ENCODE measurements around the gene IRX2.

Gene IRX2

DNA sequence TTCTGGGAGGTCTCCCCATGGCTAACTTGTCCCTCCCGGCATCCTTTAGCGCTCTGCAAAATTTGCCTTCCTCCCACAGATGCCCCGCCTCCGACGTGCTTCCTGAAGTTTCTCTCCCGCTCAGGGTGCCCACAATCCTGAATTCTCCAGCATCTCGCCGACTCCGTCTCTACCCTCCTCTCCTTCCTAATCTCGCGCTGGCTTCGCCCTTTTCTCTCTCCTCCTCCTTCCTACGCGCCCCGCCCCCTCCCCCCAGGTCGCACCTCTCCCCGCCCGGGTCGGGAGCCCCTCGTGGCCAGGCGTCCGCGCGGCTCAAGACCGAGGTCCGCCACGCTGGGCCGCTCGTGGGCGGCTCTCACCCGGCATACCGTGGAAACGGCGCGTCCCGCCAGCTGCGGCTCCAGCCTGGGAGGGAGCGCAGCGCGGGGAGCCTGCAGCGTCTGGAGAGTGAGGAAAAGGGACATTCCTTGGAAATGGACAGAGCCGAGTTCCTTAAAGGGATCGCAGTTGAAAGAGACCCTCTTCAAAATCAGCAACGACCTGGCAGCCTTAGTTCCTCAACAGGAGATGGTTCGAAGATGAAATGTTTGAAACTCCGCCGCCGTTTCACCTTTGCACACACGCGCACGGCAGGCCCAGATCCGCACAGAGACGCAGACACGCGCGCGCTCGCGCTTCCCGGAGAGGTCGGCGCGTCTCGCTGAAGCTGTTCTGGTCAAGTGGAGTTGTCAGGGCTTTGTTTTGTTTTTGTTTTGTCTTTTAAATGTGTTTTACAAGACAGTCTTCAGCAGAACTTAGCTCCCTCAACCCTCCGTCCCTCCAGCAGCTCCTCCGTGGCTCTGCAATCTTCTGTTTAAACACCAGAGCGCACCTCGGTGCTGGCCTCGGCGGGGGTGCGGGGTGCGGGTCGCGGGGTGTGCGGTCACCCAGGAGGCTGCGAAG is 5.0 kb upstream of the IRX2 start:
- DNase-seq (ENCODE audit: low read depth, low spot score): peak; percentile 84

- DNase-seq (ENCODE audit: low read depth, low spot score): peak; percentile 31
Measured at GRCh38 chr5:2755681-2756171, 4.2 kb upstream of the IRX2 start.

DNA sequence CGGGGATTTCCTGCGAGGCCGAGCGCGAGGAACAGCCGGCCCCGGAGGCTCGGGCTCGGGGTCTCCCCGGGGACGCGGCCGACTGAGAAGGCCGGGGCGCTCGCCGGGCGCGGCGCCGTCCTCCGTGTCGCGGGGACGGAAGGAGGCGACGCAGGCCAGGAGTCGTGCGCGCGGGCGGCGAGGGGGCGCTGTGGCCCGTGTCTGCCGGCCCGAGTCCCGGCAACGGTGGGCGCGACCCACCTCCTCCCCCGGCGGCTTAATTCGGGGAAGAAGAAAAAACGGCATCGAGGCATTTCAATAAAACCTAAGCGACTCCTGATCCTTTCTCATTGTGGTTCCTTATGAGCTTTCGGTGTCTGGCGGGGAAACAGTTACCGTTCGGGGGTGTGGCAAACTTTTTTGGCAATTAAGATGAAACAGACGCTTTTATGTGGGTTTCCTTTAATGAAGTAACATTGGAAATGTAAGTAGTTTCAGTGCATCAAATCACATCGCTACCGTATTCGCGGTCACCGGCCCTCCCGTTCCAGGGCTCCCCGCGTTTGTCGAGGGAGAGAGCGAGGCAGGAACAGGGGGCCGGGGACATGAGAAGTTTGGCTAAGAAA is 3.7 kb upstream of the IRX2 start:
- DNase-seq (ENCODE audit: low read depth, low spot score): peak; percentile 68

- DNase-seq (ENCODE audit: low read depth, low spot score): peak; percentile 64
Measured at GRCh38 chr5:2754581-2755075, 3.2 kb upstream of the IRX2 start.

DNA sequence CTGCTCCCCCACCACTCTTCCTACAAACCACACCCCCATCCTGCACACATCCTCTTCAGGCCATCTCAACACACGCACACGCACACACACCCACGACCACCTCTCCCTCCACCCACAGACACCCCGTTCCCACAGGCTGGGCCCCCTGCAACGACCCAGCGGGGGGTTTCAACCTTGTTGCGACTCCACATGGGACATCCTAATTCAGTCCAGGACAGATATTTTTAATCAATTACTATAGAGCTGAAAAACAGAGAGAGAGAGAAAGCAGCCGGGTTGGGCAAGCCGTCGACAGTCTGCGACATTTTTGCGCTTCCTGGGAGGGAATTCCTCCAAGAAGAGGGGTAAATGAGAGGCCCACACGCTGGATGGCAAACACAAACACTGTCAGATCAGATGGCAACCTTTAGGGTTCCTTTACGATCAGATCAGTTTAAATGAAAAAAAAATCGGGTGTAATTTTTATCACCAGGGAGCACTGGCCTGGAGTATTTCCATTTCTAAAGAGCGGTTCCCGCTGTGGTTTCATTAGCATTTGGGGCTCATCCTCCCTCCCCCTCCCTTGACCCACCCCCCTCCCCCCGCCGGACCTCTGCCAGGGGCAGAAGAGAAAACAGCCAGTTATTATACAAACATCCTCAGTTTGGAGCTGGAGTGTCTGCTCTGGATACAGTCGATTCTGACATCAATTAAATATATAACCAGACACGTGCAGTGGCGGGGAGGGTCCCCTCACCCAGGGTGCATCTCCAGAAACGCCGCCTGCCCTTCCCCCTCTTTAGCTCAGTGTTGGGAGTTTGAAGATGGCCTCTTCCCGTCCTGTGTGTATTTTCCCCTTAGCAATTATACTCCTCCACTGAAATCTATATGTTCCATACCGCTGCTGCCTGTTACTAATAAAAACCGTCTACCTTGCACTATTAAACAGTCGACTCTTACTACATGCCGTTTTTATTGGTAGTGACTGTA is 2.3 kb upstream of the IRX2 start:
- peak; percentile 53 for DNase-seq (ENCODE audit: low read depth, low spot score)

GRCh38 chr5:2752821-2753439 is 1.5 kb upstream of the IRX2 start:
- DNase-seq (ENCODE audit: low read depth, low spot score): peak; percentile 70

DNA sequence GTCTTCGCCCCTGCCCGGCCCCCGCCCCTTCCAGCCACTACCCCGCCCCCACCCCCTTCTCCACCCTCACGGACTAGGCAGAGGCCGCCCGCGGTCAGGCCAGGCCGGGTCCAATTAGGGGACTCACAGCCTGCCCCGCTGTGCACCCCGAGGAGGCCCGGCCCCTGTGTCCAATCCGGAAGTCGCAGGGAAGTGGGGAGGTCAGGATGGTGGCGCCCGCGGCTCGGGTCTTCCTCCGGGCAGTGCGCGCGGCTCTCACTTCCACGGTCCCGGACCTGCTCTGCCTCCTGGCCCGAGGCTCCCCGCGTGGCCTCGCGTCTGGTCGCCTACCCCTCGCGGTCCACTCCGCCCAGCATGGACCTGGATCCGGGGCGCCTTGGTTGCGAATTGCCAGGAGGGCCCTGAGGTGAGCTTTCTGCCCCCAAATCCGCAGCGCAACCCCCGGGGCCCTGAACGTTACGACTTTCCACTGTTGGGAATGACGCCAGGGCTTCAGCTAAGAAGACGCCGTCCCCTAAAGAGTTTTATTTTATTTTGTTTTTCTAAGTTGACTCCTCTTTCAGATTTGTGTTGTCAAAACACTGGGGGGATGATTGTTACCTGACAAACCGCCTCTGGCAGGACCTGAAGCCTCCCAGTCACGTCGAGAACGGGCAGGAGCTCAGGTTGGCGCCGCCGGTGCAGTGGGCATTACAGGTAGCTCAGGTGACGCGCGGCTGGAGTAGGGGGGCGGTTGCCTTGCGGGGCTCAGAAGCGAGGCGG is 763 bp upstream of the IRX2 start:
- DNase-seq (ENCODE audit: low read depth, low spot score): peak; percentile 73

DNA sequence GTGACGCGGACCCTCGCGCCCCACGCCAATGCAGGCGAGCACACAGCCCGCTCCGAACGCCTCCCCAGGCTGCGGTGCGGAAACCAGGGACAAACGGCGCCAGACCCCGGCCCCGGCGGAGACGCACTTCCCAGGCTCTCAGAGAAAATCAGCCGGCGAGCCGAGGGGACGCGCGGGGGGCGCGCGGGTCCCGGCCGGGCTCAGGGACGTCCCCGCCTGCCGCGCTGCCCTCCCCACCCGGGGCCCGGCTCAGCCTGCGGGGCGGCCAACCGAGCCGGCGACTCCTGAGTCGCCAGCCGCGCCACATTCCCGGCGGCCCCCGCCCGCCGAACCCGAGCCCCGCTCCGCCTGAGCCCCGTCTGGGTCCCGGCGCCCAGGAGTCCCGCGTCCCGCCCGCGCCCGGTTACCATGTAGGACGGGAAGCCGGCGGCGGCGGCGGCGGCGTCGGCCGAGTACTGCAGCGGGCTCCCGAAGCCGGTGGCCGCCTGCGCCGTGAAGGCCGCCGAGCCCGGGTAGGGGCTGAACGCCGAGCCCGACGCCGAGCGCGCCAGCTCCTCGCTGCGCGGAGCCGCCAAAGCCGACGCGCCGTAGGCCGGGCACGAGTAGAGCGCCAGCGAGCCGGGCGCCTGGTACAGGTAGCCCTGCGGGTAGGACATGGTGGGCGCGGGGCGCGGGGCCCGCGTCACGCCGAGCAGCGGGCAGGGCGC is 566 bp downstream of the IRX2 start:
- DNase-seq (ENCODE audit: low read depth, low spot score): peak; percentile 14

GRCh38 chr5:2750026-2750757 is 1.3 kb downstream of the IRX2 start:
- peak; percentile 63 for DNase-seq (ENCODE audit: low read depth, low spot score)

DNA sequence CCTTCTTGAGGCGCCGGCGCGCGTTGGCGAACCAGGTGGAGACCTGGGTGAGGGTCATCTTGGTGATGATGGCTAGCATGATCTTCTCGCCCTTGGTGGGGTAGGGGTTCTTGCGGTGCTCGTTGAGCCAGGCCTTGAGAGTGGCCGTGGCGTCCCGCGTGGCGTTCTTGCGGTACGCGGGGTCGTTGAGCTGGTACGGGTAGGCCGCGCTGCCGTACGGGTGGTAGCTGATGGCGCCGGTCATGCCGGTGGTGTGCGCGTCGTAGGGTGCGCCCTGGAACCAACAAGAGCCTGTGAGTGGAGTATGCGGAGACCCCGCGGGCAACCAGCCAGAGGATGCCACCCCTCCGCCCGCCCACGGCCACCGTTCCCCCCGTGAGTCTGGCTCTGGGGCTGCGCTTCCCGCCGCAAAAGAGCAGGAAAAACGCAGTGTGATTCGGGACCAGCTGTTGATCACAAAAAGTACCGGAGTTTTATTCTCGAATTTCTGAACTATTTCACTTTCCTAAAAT is 1.9 kb downstream of the IRX2 start:
- peak; percentile 53 for DNase-seq (ENCODE audit: low read depth, low spot score)

DNA sequence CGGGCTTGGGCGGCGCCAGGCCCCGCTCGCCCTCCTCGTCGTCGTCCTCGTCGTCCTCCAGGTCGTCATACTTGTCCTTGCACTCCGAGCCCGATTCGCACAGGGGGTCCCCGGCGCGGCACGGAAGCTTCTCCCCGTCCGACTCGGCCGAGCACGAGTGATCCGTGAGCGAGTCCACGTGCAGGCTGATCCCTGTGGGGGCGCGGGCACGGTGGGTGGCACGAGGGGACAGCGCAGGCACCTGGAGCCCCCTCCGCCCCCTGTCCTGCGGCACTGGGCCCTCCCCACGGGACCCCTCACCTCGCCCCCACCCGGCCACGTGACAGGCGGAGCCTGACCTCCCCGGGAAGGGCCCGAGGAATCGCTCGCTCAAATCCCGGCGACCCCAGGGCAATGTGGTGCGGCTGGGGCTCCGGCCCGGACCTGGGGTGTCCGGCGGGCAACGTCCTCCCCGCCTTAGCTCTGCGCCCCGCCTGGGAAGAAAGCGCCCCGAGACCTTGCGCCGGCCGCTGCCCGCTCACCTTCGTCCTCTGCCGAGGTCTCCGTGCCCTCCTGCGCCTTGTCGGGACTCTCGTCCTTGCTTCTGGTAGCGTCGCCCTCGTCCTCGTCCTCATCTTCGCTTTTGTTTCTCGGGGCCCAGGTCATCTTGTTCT is 2.5 kb downstream of the IRX2 start:
- DNase-seq (ENCODE audit: low read depth, low spot score): no peak

- DNase-seq (ENCODE audit: low read depth, low spot score): peak; percentile 14
Measured at GRCh38 chr5:2748179-2748860, 3.2 kb downstream of the IRX2 start.

DNA sequence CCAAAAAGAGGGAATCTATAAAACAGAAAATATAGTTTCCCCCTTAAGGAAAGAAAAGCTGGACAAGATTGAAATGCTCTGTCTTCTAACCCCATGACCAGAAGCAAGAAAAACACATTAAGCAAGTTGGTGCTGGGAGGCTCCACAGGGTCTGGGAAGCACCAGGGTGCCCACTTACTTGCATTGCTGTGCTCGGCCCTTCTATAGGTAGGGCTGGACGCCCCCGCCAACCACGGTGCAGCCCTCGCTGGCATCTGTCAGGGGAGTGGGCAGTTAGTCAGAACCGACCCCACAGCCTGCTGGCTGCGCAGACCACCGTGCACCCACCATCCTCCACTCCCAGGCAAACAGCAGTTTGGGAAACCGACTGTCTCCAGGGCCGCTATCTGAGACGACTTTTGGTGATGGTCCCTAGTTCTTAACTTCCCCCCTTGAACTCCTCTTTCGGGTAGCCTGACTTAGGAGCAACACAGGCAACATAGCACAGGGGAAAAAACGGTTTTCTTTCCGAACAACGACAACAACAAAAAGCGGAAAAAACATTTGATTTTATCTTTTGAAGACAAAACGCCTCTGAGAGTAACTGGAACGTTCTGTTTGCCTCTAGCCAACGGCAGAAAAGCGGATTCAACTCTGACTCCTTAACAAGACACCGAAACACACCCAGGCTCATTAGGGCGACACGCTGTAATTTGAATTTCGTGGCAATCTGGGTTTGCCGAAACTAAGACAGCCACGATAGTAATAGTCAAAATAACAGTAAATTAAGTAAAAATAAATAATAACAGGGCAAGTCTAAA is 3.9 kb downstream of the IRX2 start:
- peak; percentile 45 for DNase-seq (ENCODE audit: low read depth, low spot score)

- DNase-seq (ENCODE audit: low read depth, low spot score): peak; percentile 16
Measured at GRCh38 chr5:2746561-2747032, 4.9 kb downstream of the IRX2 start.

GRCh38 chr5:2744485-2744884 is 7.0 kb downstream of the IRX2 start:
- DNase-seq (ENCODE audit: low read depth, low spot score): no peak

GRCh38 chr5:2742921-2743679 is 8.4 kb downstream of the IRX2 start:
- peak; percentile 54 for DNase-seq (ENCODE audit: low read depth, low spot score)
